Muscle layer of colon (tissue), 2 donors: Measurements from ENCODE around the gene INPP5F.

Experiments
- H3K27ac ChIP-seq: one replicate; pipeline ENCODE4 v1.7.0; 2013; ENCODE audit warnings: low read depth, mild to moderate bottlenecking, low read length, moderate library complexity
- H3K27me3 ChIP-seq, 2 donors: one replicate each; pipeline ENCODE4 v1.7.0; 2013; ENCODE audit warnings: low read length in 2 of 2, mild to moderate bottlenecking in 2 of 2; ENCODE audit not compliant: insufficient read depth in 2 of 2, control insufficient read depth in 1 of 2
- H3K36me3 ChIP-seq: one replicate; pipeline ENCODE4 v1.7.0; 2013; ENCODE audit warnings: mild to moderate bottlenecking, low read length; ENCODE audit not compliant: insufficient read depth
- H3K4me1 ChIP-seq: one replicate; pipeline ENCODE4 v1.7.0; 2013; ENCODE audit warnings: mild to moderate bottlenecking, low read length; ENCODE audit not compliant: insufficient read depth
- H3K4me3 ChIP-seq, 2 donors: one replicate each; pipeline ENCODE4 v1.7.0; 2013; ENCODE audit warnings: low read length in 2 of 2, low read depth in 1 of 2, mild to moderate bottlenecking in 1 of 2, moderate library complexity in 1 of 2
- H3K9ac ChIP-seq: one replicate; pipeline ENCODE4 v1.7.0; 2013; ENCODE audit warnings: low read length
- H3K9me3 ChIP-seq: one replicate; pipeline ENCODE4 v1.7.0; 2013; ENCODE audit warnings: mild to moderate bottlenecking, low read length
- donor health status: abdominal sarcoma.
- donor health status: Adenocarcinoma of cecum.

INPP5F gene

DNA sequence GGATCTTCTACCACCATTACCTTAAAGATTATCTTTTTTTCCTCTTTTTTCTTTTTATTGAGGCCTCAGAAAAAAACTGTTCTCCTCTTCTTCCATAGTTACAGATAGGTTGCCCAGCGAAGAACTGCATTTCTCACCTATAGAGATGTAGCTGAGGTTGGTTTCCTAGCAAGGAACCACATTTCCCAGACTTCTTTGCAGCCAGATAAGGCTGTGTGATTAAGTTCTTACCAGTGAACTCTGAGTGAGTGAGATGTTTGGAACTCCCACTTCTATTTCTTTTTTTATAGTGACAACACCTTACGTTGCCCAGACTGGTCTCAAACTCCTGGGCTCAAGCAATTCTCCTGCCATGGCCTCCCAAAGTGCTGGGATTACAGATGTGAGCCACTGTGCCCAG, 152.7 kb downstream of the INPP5F start:
- Histone ChIP-seq H3K4me1 (peaks cover 6% of the 10 kb centered on the region), H3K27ac (no peak overlapping the region), H3K9me3 (no peaks in the 10 kb centered on the region), H3K27me3 (no peaks in the 10 kb centered on the region), H3K4me3 (no peak overlapping the region), H3K9ac (no peak overlapping the region), H3K36me3 (no peaks in the 10 kb centered on the region)
